A549 treated with AZD9567 at 1 μM for 4 hours (cell line): Measurements from ENCODE around the gene ARRDC3. TPM values are rescaled to one million over a fixed set of nuclear protein-coding genes. Genes with fewer than 3 reads are reported as not detected.

Experiments used
- total RNA-seq: library from RNA; stranded (reverse); fragments of 200-300 nt; extraction: Qiagen RNA extraction; gene quantifications from 5 replicates; pipeline ENCODE4 v1.2.3, GENCODE V29; 2022; ENCODE audit not compliant: insufficient read depth

The ARRDC3 gene, protein sequence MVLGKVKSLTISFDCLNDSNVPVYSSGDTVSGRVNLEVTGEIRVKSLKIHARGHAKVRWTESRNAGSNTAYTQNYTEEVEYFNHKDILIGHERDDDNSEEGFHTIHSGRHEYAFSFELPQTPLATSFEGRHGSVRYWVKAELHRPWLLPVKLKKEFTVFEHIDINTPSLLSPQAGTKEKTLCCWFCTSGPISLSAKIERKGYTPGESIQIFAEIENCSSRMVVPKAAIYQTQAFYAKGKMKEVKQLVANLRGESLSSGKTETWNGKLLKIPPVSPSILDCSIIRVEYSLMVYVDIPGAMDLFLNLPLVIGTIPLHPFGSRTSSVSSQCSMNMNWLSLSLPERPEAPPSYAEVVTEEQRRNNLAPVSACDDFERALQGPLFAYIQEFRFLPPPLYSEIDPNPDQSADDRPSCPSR
- total RNA-seq = 4.3 to 8.6 TPM (median 6.6 TPM) in 5 replicates

GRCh38 chr5:91383027-91383955 is at the start of gene ARRDC3:
ARRDC3 (minus strand) TSS chr5:91383317; CDS start chr5:91383092, 225 bp downstream.

